Measurements from ENCODE around the gene FAM117A. TPM values are rescaled to one million over a fixed set of nuclear protein-coding genes. Genes with fewer than 3 reads are reported as not detected.

FAM117A gene
- polyA plus RNA-seq, 1 experiment = 3.9 TPM

DNA sequence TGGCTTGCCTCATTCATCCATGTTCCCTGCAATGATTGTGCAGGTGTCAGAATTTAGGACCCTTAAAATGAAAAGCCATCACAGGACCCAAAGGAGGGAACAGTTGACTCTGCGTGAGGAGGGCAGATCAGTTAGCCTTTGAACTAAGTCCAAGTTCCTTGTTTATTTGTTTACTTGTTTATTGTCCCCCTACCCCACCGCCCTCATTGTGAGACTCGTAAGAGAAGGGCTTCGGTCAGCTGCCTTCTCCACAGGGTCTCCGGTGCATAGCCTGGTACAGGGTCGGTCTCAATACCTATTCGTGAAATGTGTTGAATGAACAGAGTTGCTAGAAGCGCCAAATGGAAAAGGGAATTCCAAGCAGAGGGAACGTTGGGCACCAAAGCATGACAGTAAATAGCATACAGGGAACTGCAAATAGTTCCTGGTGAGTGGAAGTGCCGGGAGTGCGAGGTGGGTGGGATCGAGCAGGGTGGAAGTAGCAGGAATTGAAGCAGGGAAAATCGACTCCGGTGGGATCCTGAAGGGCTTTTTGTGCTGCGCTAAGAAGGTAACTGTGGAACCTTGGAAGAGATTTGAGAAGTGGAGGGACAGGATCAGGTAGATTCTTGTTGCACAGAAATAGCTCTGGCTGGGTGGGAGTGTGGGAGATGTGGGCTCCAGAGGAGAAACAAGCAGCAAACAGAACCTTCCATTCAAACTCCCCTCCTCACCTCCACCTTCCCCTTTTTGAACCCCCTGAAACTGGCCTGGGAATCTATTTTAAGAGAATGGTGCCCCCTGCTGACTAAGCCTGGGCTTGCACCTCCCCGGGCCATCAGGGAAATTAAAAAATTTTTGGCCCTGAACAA, 68.9 kb downstream of the FAM117A start:
- TF ChIP-seq, protein P1, sequence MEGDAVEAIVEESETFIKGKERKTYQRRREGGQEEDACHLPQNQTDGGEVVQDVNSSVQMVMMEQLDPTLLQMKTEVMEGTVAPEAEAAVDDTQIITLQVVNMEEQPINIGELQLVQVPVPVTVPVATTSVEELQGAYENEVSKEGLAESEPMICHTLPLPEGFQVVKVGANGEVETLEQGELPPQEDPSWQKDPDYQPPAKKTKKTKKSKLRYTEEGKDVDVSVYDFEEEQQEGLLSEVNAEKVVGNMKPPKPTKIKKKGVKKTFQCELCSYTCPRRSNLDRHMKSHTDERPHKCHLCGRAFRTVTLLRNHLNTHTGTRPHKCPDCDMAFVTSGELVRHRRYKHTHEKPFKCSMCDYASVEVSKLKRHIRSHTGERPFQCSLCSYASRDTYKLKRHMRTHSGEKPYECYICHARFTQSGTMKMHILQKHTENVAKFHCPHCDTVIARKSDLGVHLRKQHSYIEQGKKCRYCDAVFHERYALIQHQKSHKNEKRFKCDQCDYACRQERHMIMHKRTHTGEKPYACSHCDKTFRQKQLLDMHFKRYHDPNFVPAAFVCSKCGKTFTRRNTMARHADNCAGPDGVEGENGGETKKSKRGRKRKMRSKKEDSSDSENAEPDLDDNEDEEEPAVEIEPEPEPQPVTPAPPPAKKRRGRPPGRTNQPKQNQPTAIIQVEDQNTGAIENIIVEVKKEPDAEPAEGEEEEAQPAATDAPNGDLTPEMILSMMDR (IDR thresholded peaks at IDR 0.05; ENCODE audit: insufficient read depth, low read depth, low read length) = peak; percentile 90
- DNase-seq (ENCODE audit: low read depth) = no peak
- Histone ChIP-seq H3K27me3 (ENCODE audit: control insufficient read depth, insufficient read depth, low read length) (no peaks in the 10 kb centered on the region), H3K36me3 (ENCODE audit: control insufficient read depth, insufficient read depth, low read length) (peaks cover under 1% of the 10 kb centered on the region; the same call in 1 of the 2 replicates), H3K4me3 (ENCODE audit: low read depth, low read length) (no peak overlapping the region)
- POLR2A ChIA-PET = no interaction called here
- CTCF ChIA-PET = interaction anchor here (0.6 to 26.0 kb wide), 16 partner anchors 8 to 157 kb away, joined by 3 to 638 read pairs (median 5); partner anchors contain the start of genes NXPH3 and SLC35B1

DNA sequence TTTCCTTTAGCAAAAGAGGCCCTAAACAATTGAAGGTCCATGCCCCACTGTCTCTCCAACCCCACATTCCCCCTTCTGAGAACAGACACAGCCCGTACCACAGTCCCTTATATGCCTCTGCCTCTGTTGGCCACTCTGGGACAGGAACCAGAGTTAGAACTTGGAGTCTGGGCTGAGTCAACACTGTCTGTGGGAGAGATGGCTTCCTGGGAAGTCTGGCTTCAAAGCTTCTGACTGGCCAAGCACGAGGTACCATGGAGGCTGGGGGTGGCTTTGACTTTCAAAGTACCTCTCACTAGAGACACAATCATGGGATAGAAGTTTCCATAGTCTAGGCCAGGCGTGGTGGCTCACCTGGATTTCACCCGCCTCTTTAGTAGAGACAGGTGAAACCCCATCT, 71.2 kb downstream of the FAM117A start:
- CTCF ChIA-PET = interaction anchor here (2.6 to 26.0 kb wide), 2 partner anchors 120 to 135 kb away, joined by 14 to 638 read pairs; partner anchors contain the start of gene NXPH3
- TF ChIP-seq, protein P1 (IDR thresholded peaks at IDR 0.05; ENCODE audit: insufficient read depth, low read depth, low read length) = no peak
- DNase-seq (ENCODE audit: low read depth) = no peak

DNA sequence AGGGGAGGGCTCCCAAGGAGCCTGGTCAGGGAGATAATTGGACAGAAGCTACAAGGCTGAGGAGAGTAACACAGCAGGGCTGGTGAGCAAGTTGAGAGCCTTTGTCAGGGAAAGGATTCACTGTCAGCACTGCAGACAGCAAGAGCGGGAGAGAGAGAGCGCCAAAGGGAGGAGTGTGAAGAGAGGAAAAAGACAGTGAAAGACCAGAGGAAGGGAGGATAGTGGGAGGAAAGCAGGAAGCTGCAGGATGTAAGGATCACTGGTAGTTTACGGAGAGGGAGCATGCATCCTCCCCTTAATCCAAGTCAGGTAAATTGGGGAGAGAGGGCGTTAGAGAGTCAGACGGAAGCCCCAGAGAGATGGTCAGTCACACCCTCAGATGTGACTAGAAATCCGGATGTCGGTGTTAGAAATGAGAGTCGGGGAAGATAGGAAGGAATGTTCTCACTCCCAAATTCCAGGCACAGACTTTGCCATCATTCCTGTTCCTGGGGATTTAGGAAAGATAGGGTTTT, 72.2 kb downstream of the FAM117A start:
- ChIA-PET CTCF (interaction anchor here (0.9 to 26.0 kb wide), 3 partner anchors 10 to 134 kb away, joined by 3 to 638 read pairs (median 14); partner anchors contain the start of gene NXPH3), POLR2A (interaction anchor here (0.6 to 1.2 kb wide), 5 partner anchors 17 to 120 kb away, joined by 3 to 4 read pairs (median 4); no protein-coding TSS in a partner anchor)
- TF ChIP-seq, protein P1 (IDR thresholded peaks at IDR 0.05; ENCODE audit: insufficient read depth, low read depth, low read length) = no peak
- DNase-seq (ENCODE audit: low read depth) = no peak
- Histone ChIP-seq H3K36me3 (ENCODE audit: control insufficient read depth, insufficient read depth, low read length) (no peaks in the 10 kb centered on the region), H3K27me3 (ENCODE audit: control insufficient read depth, insufficient read depth, low read length) (no peaks in the 10 kb centered on the region), H3K4me3 (ENCODE audit: low read depth, low read length) (no peak overlapping the region)

More for the DNA sequence above, 71.2 kb downstream of the FAM117A start:
- POLR2A ChIA-PET = no interaction called here
- H3K36me3 ChIP-seq (ENCODE audit: control insufficient read depth, insufficient read depth, low read length) = no peaks in the 10 kb centered on the region
- H3K4me3 ChIP-seq (ENCODE audit: low read depth, low read length) = no peak overlapping the region
- H3K27me3 ChIP-seq (ENCODE audit: control insufficient read depth, insufficient read depth, low read length) = no peaks in the 10 kb centered on the region

DNA sequence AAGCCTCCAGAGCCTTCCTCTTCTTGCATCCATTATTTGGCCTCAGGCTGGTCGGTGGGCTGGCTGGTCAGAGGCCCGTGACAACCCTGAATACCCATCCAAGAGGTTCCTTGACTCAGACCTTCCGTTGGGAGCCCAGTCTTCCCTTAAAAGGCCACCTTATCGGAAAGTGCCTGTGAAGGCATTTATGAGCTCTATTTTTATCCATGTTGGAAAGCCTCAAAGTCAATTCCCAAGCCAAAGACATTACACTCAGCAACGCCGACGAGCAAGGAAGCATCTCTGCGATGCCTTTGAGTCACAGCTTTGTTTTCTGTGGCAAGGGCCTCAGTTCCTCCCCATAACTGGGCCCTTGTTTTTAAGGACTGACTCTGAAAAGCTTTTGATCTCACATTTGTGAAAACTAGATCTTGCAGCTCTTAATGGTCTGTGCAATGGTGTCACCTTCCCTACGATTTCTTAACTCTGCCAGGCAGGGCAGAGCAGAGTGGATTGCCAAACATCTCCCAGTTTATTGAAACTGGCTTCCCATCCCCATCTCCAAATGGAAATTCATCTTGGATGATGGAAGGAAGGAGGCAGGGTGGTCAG, 72.8 kb downstream of the FAM117A start:
- ChIA-PET POLR2A (interaction anchor here (0.6 to 1.2 kb wide), 5 partner anchors 17 to 120 kb away, joined by 3 to 10 read pairs (median 4); no protein-coding TSS in a partner anchor), CTCF (interaction anchor here (0.8 to 26.0 kb wide), 5 partner anchors 10 to 307 kb away, joined by 3 to 638 read pairs (median 4); partner anchors contain the start of gene NXPH3)
- DNase-seq (ENCODE audit: low read depth) = peak; percentile 89
- H3K36me3 ChIP-seq (ENCODE audit: control insufficient read depth, insufficient read depth, low read length) = no peaks in the 10 kb centered on the region
- no peaks in the 10 kb centered on the region for H3K27me3 ChIP-seq (ENCODE audit: control insufficient read depth, insufficient read depth, low read length)
- no peak overlapping the region for H3K4me3 ChIP-seq (ENCODE audit: low read depth, low read length)
- TF ChIP-seq, protein P1 (IDR thresholded peaks at IDR 0.05; ENCODE audit: insufficient read depth, low read depth, low read length) = no peak
